KG1 (cell line): ENCODE results near the gene AKNAD1.
"Not testable (repeated sequence)": the region's sequence is repeated elsewhere in the genome, so short reads cannot be mapped to it uniquely, and the experiment has no call there.

Experiments
- DNase-seq: peaks from one replicate; lab custom pipeline; 2025; lab: John Stamatoyannopoulos, UW

Gene AKNAD1

GRCh38 chr1:108785880-108786279 is 71.0 kb downstream of the AKNAD1 start:
- no peak for DNase-seq

- no peak for DNase-seq
Observed at GRCh38 chr1:108785264-108785663, 71.6 kb downstream of the AKNAD1 start.

- DNase-seq = not testable (repeated sequence)
Observed at GRCh38 chr1:108781575-108781944, 75.3 kb downstream of the AKNAD1 start.

GRCh38 chr1:108780937-108781574 is 75.8 kb downstream of the AKNAD1 start:
- DNase-seq = no peak

GRCh38 chr1:108779455-108779854 is 77.4 kb downstream of the AKNAD1 start:
- no peak for DNase-seq

- no peak for DNase-seq
Observed at GRCh38 chr1:108777839-108778238, 79.1 kb downstream of the AKNAD1 start.

- DNase-seq = no peak
Observed at GRCh38 chr1:108767708-108768107, 89.2 kb downstream of the AKNAD1 start.

GRCh38 chr1:108767115-108767514 is 89.8 kb downstream of the AKNAD1 start:
- no peak for DNase-seq
